ENCODE results near the gene EMC6. TPM values are rescaled to one million over a fixed set of nuclear protein-coding genes. Genes with fewer than 3 reads are reported as not detected.
A peak's percentile ranks its signal among the peaks of the same experiment; 100 is the strongest.

Gene EMC6
- total RNA-seq, 3 donors from 2014 or later (not counting 1 experiment from before 2014, with no cell fraction given), result 29.3 to 34.7 (median 32.1) TPM

DNA sequence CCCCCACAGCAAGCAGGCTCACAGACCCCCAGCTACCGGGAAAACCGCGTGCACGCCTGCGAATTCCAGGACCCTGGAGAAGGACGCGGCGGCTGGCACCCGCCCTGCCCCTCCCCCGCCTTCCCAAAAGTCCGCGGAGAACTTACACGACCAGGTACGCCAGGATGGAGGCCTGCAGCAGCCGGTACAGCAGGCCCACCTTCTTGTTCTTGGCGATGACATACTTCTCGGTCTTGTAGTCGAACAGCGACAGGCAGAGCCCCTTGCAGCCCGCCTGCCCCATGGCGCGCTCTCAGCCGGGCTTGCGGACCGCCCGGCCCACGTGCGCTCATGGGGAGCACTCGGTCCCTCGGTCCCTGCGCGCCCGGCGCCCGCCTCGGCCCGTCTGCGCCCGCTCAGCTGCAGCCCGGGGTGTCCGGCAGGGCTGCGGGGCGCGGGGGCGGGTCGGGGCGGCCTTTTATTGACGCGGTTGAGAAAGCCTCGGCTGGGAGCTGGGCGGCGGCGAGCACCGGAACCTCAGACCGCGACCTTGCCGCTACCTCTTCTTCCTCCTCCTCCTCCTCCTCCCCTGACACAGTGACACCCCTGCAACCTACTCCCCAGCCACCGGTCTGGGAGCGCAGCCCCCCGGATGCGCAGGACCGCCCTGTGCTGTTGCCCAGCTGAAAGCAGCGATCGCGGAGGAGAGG is 27.3 kb downstream of the EMC6 start, which contains the start of gene P2RX5:
P2RX5 (minus strand) TSS at position 433 of the 689 bp plus-strand sequence; CDS start at position 283, 150 bp downstream.
- peak within 1 kb of the TSS; percentile 52 for H3K27ac ChIP-seq (ENCODE audit: low read length)
- DNase-seq, result peak; percentile 29 to 63
- peaks cover 52% of the 10 kb centered on the region for H3K4me1 ChIP-seq (ENCODE audit: control insufficient read depth, insufficient read depth, low read length)
- under 1% methylated on average over 57 of the region's 65 CpGs for WGBS (ENCODE audit: insufficient coverage)
- Mint-ChIP-seq H3K27ac (peak within 1 kb of the TSS in 1 of 2 donors; percentile 79), H3K4me1 (peaks cover 12 to 36% of the 10 kb centered on the region in 2 donors), H3K4me3 (peak within 1 kb of the TSS; percentile 80), H3K27me3 (ENCODE audit: low read depth in 2 of 2) (peaks cover 0 to 5% of the 10 kb centered on the region in 2 donors), H3K36me3 (no peaks in the 10 kb centered on the region), H3K9me3 (no peaks in the 10 kb centered on the region)
- H3K9me3 ChIP-seq (ENCODE audit: control insufficient read depth, insufficient read depth, low read length), result no peaks in the 10 kb centered on the region
- intact Hi-C loops (cut with micrococcal nuclease), result loop anchor here (2.0 kb wide), 1 partner anchor 15 kb away; no protein-coding TSS in a partner anchor
- peak; percentile 46 to 61 (median 52) for ATAC-seq
- peaks cover 2% of the 10 kb centered on the region for H3K36me3 ChIP-seq (ENCODE audit: control insufficient read depth, insufficient read depth, low read length)
- TF ChIP-seq, protein P1, sequence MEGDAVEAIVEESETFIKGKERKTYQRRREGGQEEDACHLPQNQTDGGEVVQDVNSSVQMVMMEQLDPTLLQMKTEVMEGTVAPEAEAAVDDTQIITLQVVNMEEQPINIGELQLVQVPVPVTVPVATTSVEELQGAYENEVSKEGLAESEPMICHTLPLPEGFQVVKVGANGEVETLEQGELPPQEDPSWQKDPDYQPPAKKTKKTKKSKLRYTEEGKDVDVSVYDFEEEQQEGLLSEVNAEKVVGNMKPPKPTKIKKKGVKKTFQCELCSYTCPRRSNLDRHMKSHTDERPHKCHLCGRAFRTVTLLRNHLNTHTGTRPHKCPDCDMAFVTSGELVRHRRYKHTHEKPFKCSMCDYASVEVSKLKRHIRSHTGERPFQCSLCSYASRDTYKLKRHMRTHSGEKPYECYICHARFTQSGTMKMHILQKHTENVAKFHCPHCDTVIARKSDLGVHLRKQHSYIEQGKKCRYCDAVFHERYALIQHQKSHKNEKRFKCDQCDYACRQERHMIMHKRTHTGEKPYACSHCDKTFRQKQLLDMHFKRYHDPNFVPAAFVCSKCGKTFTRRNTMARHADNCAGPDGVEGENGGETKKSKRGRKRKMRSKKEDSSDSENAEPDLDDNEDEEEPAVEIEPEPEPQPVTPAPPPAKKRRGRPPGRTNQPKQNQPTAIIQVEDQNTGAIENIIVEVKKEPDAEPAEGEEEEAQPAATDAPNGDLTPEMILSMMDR (IDR thresholded peaks at IDR 0.05), result no peak
- peaks cover 3% of the 10 kb centered on the region for H3K27me3 ChIP-seq (ENCODE audit: control insufficient read depth, insufficient read depth, low read length)
- H3K4me3 ChIP-seq (ENCODE audit: low read length), result peak within 1 kb of the TSS; percentile 60

DNA sequence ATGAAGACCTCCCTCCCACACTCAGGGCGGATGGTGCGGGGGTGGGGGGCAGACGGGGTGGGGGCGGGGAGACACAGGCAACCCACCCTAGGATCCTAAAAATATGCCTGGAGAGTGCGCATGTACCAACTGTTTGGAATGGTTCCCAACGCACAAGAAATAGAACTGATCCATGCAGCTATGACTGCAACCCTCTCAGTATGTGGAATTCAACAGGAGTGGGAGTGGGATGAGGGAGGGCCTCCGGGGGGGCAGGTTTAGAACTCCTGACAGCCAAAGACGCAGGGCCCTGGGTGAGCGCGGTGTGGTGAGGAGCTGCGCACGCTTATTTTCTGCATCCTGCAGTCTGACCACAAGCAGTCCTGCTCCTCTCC is 28.5 kb downstream of the EMC6 start:
- H3K4me3 ChIP-seq (ENCODE audit: low read length), result no peak overlapping the region
- WGBS (ENCODE audit: insufficient coverage), result 88% methylated on average over 9 of the region's 12 CpGs
- no peak overlapping the region for H3K27ac ChIP-seq (ENCODE audit: low read length)
- H3K36me3 ChIP-seq (ENCODE audit: control insufficient read depth, insufficient read depth, low read length), result no peaks in the 10 kb centered on the region
- peaks cover 12 to 33% of the 10 kb centered on the region in 2 donors for H3K4me1 Mint-ChIP-seq
- H3K36me3 Mint-ChIP-seq, result no peaks in the 10 kb centered on the region
- H3K9me3 Mint-ChIP-seq, result no peaks in the 10 kb centered on the region
- no peaks in the 10 kb centered on the region for H3K27me3 Mint-ChIP-seq (ENCODE audit: low read depth in 2 of 2)
- intact Hi-C loops (cut with micrococcal nuclease), result no loop called here
- ATAC-seq (no peak), DNase-seq (no peak)
- no peak overlapping the region for H3K4me3 Mint-ChIP-seq
- peaks cover 42% of the 10 kb centered on the region for H3K4me1 ChIP-seq (ENCODE audit: control insufficient read depth, insufficient read depth, low read length)
- no peak overlapping the region for H3K27ac Mint-ChIP-seq
- no peaks in the 10 kb centered on the region for H3K9me3 ChIP-seq (ENCODE audit: control insufficient read depth, insufficient read depth, low read length)
- no peaks in the 10 kb centered on the region for H3K27me3 ChIP-seq (ENCODE audit: control insufficient read depth, insufficient read depth, low read length)
- TF ChIP-seq, protein P1 (IDR thresholded peaks at IDR 0.05), result no peak

DNA sequence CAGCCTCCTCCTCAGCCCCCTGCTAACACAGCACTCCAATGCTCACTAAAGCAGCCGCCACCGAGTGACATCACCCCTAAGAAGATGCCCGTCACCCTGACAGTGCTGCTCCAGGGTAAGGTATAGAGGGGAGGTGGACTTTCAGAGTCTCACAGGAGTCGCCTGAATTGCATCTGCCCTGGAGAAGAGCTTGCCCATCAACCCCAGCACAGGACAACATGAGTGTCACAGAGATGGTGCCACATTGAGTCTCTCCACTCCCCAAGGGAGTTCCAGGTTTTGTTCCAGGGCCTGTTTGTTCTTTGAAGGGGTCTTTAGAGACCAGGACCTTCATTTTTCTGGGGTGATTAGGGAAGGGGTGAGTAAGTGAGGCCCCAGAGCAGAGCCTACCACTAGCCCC is 29.5 kb downstream of the EMC6 start:
- peaks cover 36% of the 10 kb centered on the region for H3K4me1 ChIP-seq (ENCODE audit: control insufficient read depth, insufficient read depth, low read length)
- no peak overlapping the region for H3K4me3 ChIP-seq (ENCODE audit: low read length)
- Mint-ChIP-seq H3K36me3 (no peaks in the 10 kb centered on the region), H3K9me3 (no peaks in the 10 kb centered on the region), H3K4me1 (peaks cover 12 to 33% of the 10 kb centered on the region in 2 donors), H3K4me3 (no peak overlapping the region), H3K27ac (no peak overlapping the region), H3K27me3 (ENCODE audit: low read depth in 2 of 2) (no peaks in the 10 kb centered on the region)
- H3K27me3 ChIP-seq (ENCODE audit: control insufficient read depth, insufficient read depth, low read length), result no peaks in the 10 kb centered on the region
- 98% methylated on average over 4 of the region's 4 CpGs for WGBS (ENCODE audit: insufficient coverage)
- no peaks in the 10 kb centered on the region for H3K36me3 ChIP-seq (ENCODE audit: control insufficient read depth, insufficient read depth, low read length)
- no peak overlapping the region for H3K27ac ChIP-seq (ENCODE audit: low read length)
- ATAC-seq (no peak), DNase-seq (no peak)
- intact Hi-C loops (cut with micrococcal nuclease), result no loop called here
- no peaks in the 10 kb centered on the region for H3K9me3 ChIP-seq (ENCODE audit: control insufficient read depth, insufficient read depth, low read length)
- TF ChIP-seq, protein P1 (IDR thresholded peaks at IDR 0.05), result no peak

Data from natural killer cell (primary cell).